LNCAP (cell line): ENCODE data around the gene HTRA1.

Source experiments
- CTCF ChIP-seq: fragments of 450-650 bp; IDR thresholded peaks from 2 replicates; pipeline ENCODE4 v1.5.1; 2017; ENCODE audit warnings: mild to moderate bottlenecking

Gene HTRA1

GRCh38 chr10:122499491-122499941, 38.2 kb downstream of the HTRA1 start:
- TF ChIP-seq CTCF: no peak

GRCh38 chr10:122500194-122500593, 38.8 kb downstream of the HTRA1 start:
- no peak for TF ChIP-seq CTCF

- TF ChIP-seq CTCF: no peak
Observed at GRCh38 chr10:122500726-122501125, 39.4 kb downstream of the HTRA1 start.

- TF ChIP-seq CTCF: no peak
Observed at GRCh38 chr10:122503012-122503411, 41.7 kb downstream of the HTRA1 start.

GRCh38 chr10:122503886-122504609, 42.7 kb downstream of the HTRA1 start:
- no peak for TF ChIP-seq CTCF

GRCh38 chr10:122504610-122504950, 43.2 kb downstream of the HTRA1 start:
- TF ChIP-seq CTCF: no peak

- no peak for TF ChIP-seq CTCF
Observed at GRCh38 chr10:122505011-122505410, 43.7 kb downstream of the HTRA1 start.
